ENCODE measurements around the gene PDGFB. TPM values are rescaled to one million over a fixed set of nuclear protein-coding genes. Genes with fewer than 3 reads are reported as not detected.
"Not testable (repeated sequence)": the region's sequence is repeated elsewhere in the genome, so short reads cannot be mapped to it uniquely, and the experiment has no call there.

The PDGFB gene
- total RNA-seq, 1 experiment from 2014 or later, result 13.1 TPM

GRCh38 chr22:39219071-39220039 is 25.4 kb downstream of the PDGFB start:
- Histone ChIP-seq H3K36me3 (ENCODE audit: control insufficient read depth in 1 of 2, insufficient read depth in 2 of 2, low read length in 2 of 2) (peaks cover 0 to 6% of the 10 kb centered on the region in 2 experiments; a peak in 1 of 4 replicates), H3K9ac (ENCODE audit: low read length) (no peak overlapping the region), H3K9me2 (ENCODE audit: insufficient read depth) (no peaks in the 10 kb centered on the region), H3K9me3 (ENCODE audit: control insufficient read depth in 1 of 2, insufficient read depth in 1 of 2, low read depth in 1 of 2, low read length in 2 of 2) (no peaks in the 10 kb centered on the region), H3K79me2 (ENCODE audit: insufficient read depth, low read length) (no peaks in the 10 kb centered on the region), H4K20me1 (ENCODE audit: insufficient read depth) (no peaks in the 10 kb centered on the region), H3K27me3 (ENCODE audit: insufficient read depth, low read length) (no peaks in the 10 kb centered on the region), H3K4me3 (replicated peaks in 1 of 2; ENCODE audit: low read depth in 1 of 2, low read length in 2 of 2) (no peak overlapping the region), H3K4me2 (ENCODE audit: low read length) (no peak overlapping the region), H2AFZ (ENCODE audit: low read depth, low read length, poor library complexity, severe bottlenecking) (no peak overlapping the region), H3K4me1 (ENCODE audit: control insufficient read depth in 1 of 2, insufficient read depth in 2 of 2, low read length in 2 of 2) (peaks cover 21 to 26% of the 10 kb centered on the region in 2 experiments), H3K27ac (ENCODE audit: low read depth, low read length) (no peak overlapping the region)
- RAD21 ChIA-PET (ENCODE audit: low non-redundant PET in 1 of 2, low total read pairs in 2 of 2, uncharacterized antibody in 2 of 2, unreplicated experiment in 2 of 2), result interaction anchor here in 1 of 2 experiments (0.7 kb wide), 1 partner anchor 20 kb away, joined by 3 read pairs; no protein-coding TSS in a partner anchor
- ATAC-seq (no peak), DNase-seq (ENCODE audit: low read depth, low spot score) (no peak)
- CTCF ChIA-PET, result no interaction called here
- intact Hi-C loops (cut with micrococcal nuclease), result no loop called here
- POLR2A ChIA-PET, result no interaction called here
- TF ChIP-seq EZH2phosphoT487 (IDR thresholded peaks at IDR 0.05; ENCODE audit: borderline replicate concordance), result no peak
- no peak for TF ChIP-seq ZNF274 (IDR thresholded peaks at IDR 0.05; ENCODE audit: low read depth, low read length)
- TF ChIP-seq FOSL1 (IDR thresholded peaks at IDR 0.05; ENCODE audit: low read depth), result no peak
- no peak for TF ChIP-seq MAX (IDR thresholded peaks at IDR 0.05)
- TF ChIP-seq CBX3 (IDR thresholded peaks at IDR 0.05; ENCODE audit: low read depth), result no peak
- no peak for TF ChIP-seq SRF (IDR thresholded peaks at IDR 0.05; ENCODE audit: low read depth)
- no peak for TF ChIP-seq CTCF (IDR thresholded peaks at IDR 0.05 in 2 of 3, conservative IDR thresholded peaks at IDR 0.05 in 1 of 3; ENCODE audit: borderline replicate concordance in 1 of 3, insufficient read depth in 1 of 3, low read depth in 2 of 3, low read length in 2 of 3)
- TF ChIP-seq POLR2AphosphoS5 (IDR thresholded peaks at IDR 0.05; ENCODE audit: low read depth, low read length), result no peak
- BruUV-seq (replicated peaks), result no TSS peak

- H3K9me3 ChIP-seq (ENCODE audit: control insufficient read depth in 1 of 2, insufficient read depth in 1 of 2, low read depth in 1 of 2, low read length in 2 of 2); H3K36me3 ChIP-seq (ENCODE audit: control insufficient read depth in 1 of 2, insufficient read depth in 2 of 2, low read length in 2 of 2); RAD21 ChIA-PET (ENCODE audit: low non-redundant PET in 1 of 2, low total read pairs in 2 of 2, uncharacterized antibody in 2 of 2, unreplicated experiment in 2 of 2); H3K4me3 ChIP-seq (replicated peaks in 1 of 2; ENCODE audit: low read depth in 1 of 2, low read length in 2 of 2); POLR2A ChIA-PET; H4K20me1 ChIP-seq (ENCODE audit: insufficient read depth); CTCF ChIA-PET; H2AFZ ChIP-seq (ENCODE audit: low read depth, low read length, poor library complexity, severe bottlenecking); DNase-seq (ENCODE audit: low read depth, low spot score); intact Hi-C loops (cut with micrococcal nuclease); H3K9ac ChIP-seq (ENCODE audit: low read length); H3K27ac ChIP-seq (ENCODE audit: low read depth, low read length); H3K9me2 ChIP-seq (ENCODE audit: insufficient read depth); H3K27me3 ChIP-seq (ENCODE audit: insufficient read depth, low read length); H3K79me2 ChIP-seq (ENCODE audit: insufficient read depth, low read length); BruUV-seq (replicated peaks); H3K4me2 ChIP-seq (ENCODE audit: low read length); ATAC-seq: not testable (repeated sequence)
- H3K4me1 ChIP-seq (ENCODE audit: control insufficient read depth in 1 of 2, insufficient read depth in 2 of 2, low read length in 2 of 2), result peaks cover 30 to 35% of the 10 kb centered on the region in 2 experiments
Measured at GRCh38 chr22:39218432-39218831, 26.4 kb downstream of the PDGFB start.

Data from HCT116 (cell line).